NCI-H2107 treated with DMSO at 0.1 percent for 48 hours (cell line): Measurements from ENCODE around the gene NLGN1.

Experiments used
- DNase-seq: peaks from one replicate; lab custom pipeline; 2025; ENCODE audit not compliant: unreplicated experiment; lab: John Stamatoyannopoulos, UW

NLGN1 gene

GRCh38 chr3:174247687-174248152 is 850.2 kb downstream of the NLGN1 start:
- DNase-seq: no peak

GRCh38 chr3:174251681-174252080 is 854.1 kb downstream of the NLGN1 start:
- DNase-seq: no peak

GRCh38 chr3:174253196-174253823 is 855.8 kb downstream of the NLGN1 start:
- no peak for DNase-seq

- no peak for DNase-seq
Measured at GRCh38 chr3:174253940-174254339, 856.4 kb downstream of the NLGN1 start.

- DNase-seq: no peak
Measured at GRCh38 chr3:174255454-174255853, 857.9 kb downstream of the NLGN1 start.

- DNase-seq: no peak
Measured at GRCh38 chr3:174266476-174266875, 868.9 kb downstream of the NLGN1 start.

- no peak for DNase-seq
Measured at GRCh38 chr3:174268061-174268460, 870.5 kb downstream of the NLGN1 start.

GRCh38 chr3:174268586-174268985 is 871.0 kb downstream of the NLGN1 start:
- no peak for DNase-seq

GRCh38 chr3:174270841-174271240 is 873.3 kb downstream of the NLGN1 start:
- DNase-seq: peak; percentile 68

- no peak for DNase-seq
Measured at GRCh38 chr3:174275336-174275735, 877.8 kb downstream of the NLGN1 start.

- no peak for DNase-seq
Measured at GRCh38 chr3:174276826-174277225, 879.3 kb downstream of the NLGN1 start.

- DNase-seq: no peak
Measured at GRCh38 chr3:174278094-174278493, 880.5 kb downstream of the NLGN1 start.

GRCh38 chr3:174280186-174280585 is 882.6 kb downstream of the NLGN1 start:
- no peak for DNase-seq

GRCh38 chr3:174285242-174285864 is 887.8 kb downstream of the NLGN1 start:
- DNase-seq: no peak

GRCh38 chr3:174287705-174288104 is 890.2 kb downstream of the NLGN1 start:
- DNase-seq: no peak

- DNase-seq: no peak
Measured at GRCh38 chr3:174294616-174295015, 897.1 kb downstream of the NLGN1 start.

GRCh38 chr3:174295306-174296092 is 898.0 kb downstream of the NLGN1 start:
- no peak for DNase-seq

GRCh38 chr3:174302746-174303315 is 905.3 kb downstream of the NLGN1 start:
- DNase-seq: no peak

GRCh38 chr3:174303907-174304560 is 906.5 kb downstream of the NLGN1 start:
- no peak for DNase-seq

- no peak for DNase-seq
Measured at GRCh38 chr3:174308736-174309135, 911.2 kb downstream of the NLGN1 start.

GRCh38 chr3:174310475-174310983 is 913.0 kb downstream of the NLGN1 start:
- no peak for DNase-seq
